ENCODE measurements around the gene ZC3H12D. TPM values are rescaled to one million over a fixed set of nuclear protein-coding genes. Genes with fewer than 3 reads are reported as not detected.

The ZC3H12D gene
- total and polyA plus RNA-seq, 2 of the 13 experiments (the other 11 are each of a cell fraction or from before 2014, with no cell fraction given), result 1.2 to 2.7 TPM

- TF ChIP-seq THRA (CRISPR knock-in tag; IDR thresholded peaks at IDR 0.05; ENCODE audit: borderline replicate concordance) (peak; percentile 82; the same call in 1 of the 2 replicates), THAP11 (CRISPR knock-in tag; IDR thresholded peaks at IDR 0.05) (no peak), ZNF230 (CRISPR knock-in tag; IDR thresholded peaks at IDR 0.05) (no peak), ZNF792 (CRISPR knock-in tag; IDR thresholded peaks at IDR 0.05) (no peak)
Measured at GRCh38 chr6:149467265-149467664, 17.5 kb downstream of the ZC3H12D start (continued).

DNA sequence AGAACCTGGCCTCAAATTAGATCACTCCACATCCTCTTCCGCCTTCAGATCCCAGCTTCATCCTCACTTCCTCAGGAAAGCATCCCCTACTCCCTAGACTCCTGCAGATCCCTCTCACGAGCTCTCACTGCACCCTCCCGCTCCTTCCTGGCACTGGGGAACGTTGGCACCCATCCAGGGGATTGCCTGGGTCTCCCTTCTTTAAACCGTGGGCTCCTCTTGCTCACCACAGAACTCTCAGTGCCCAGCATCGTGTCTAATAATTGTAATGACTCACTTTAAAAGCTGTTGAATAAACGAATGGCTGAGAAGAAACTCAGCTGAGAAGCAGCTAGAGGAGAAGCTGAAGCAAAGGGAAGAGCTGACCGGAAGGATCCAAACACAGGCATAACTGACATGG, 20.4 kb downstream of the ZC3H12D start:
- CTCF ChIA-PET (ENCODE audit: low intra/inter-chr PET ratio, low total read pairs), result no interaction called here
- Histone ChIP-seq H4K20me1 (ENCODE audit: insufficient read depth, low read length) (no peaks in the 10 kb centered on the region), H3K4me2 (ENCODE audit: low read depth, low read length) (no peak overlapping the region), H3K27ac (ENCODE audit: extremely low read length, insufficient read depth, low read length) (no peak overlapping the region), H3K36me3 (replicated peaks in 1 of 2; ENCODE audit: control insufficient read depth in 1 of 2, insufficient read depth in 2 of 2, low read length in 2 of 2) (no peaks in the 10 kb centered on the region; a peak in 1 of 5 replicates), H3K79me2 (ENCODE audit: insufficient read depth, low read length) (no peaks in the 10 kb centered on the region), H3K9ac (ENCODE audit: insufficient read depth, low read depth, low read length) (no peak overlapping the region), H3K4me1 (ENCODE audit: insufficient read depth, low read length) (peaks cover 22% of the 10 kb centered on the region), H3K27me3 (ENCODE audit: control insufficient read depth in 1 of 2, insufficient read depth in 2 of 2, low read length in 2 of 2) (no peaks in the 10 kb centered on the region), H3K4me3 (replicated peaks in 1 of 3; ENCODE audit: insufficient read depth in 1 of 3, low read depth in 2 of 3, low read length in 3 of 3) (no peak overlapping the region), H3K9me3 (ENCODE audit: low read length) (no peaks in the 10 kb centered on the region), H2AFZ (ENCODE audit: low read length) (no peak overlapping the region)
- no TSS peak for BruUV-seq (replicated peaks)
- in situ Hi-C loops (cut with HindIII; ENCODE audit: extremely low pct_ligation_motif_present, low pct_unique_long_range_greater_than_20kb), result no loop called here
- TF ChIP-seq TIGD3 (CRISPR knock-in tag; IDR thresholded peaks at IDR 0.05; ENCODE audit: borderline replicate concordance), result no peak
- no peak for TF ChIP-seq IRX3 (CRISPR knock-in tag; IDR thresholded peaks at IDR 0.05; ENCODE audit: borderline replicate concordance, low read depth)
- no peak for TF ChIP-seq ZNF772 (CRISPR knock-in tag; IDR thresholded peaks at IDR 0.05)
- no peak for TF ChIP-seq HOXA7 (CRISPR knock-in tag; IDR thresholded peaks at IDR 0.05)
- TF ChIP-seq ZNF121 (CRISPR knock-in tag; IDR thresholded peaks at IDR 0.05), result no peak
- TF ChIP-seq SETDB1 (CRISPR knock-in tag; IDR thresholded peaks at IDR 0.05; ENCODE audit: borderline replicate concordance), result no peak
- POLR2A ChIA-PET, result no interaction called here
- no peak for FAIRE-seq
- ATAC-seq, result no peak
- 76% methylated on average over 8 of the region's 8 CpGs for WGBS (ENCODE audit: low lambda C conversion rate)
- no peak for DNase-seq (ENCODE audit: low spot score)
- intact Hi-C loops (cut with micrococcal nuclease; ENCODE audit: unreplicated experiment), result no loop called here

Data from HepG2 (cell line).